GM12873 (cell line): Measurements from ENCODE around the gene ASAH2.

Experiments
- CTCF ChIP-seq: IDR thresholded peaks from 2 replicates; pipeline ENCODE4 v1.5.1; 2012; ENCODE audit warnings: low read depth, mild to moderate bottlenecking, moderate library complexity, low read length, control low read depth; ENCODE audit not compliant: insufficient read depth; ENCODE audit errors: missing control alignments

The ASAH2 gene

GRCh38 chr10:50216418-50216817 is 34.9 kb downstream of the ASAH2 start:
- TF ChIP-seq CTCF, result no peak

- no peak for TF ChIP-seq CTCF
Observed at GRCh38 chr10:50211670-50212069, 39.6 kb downstream of the ASAH2 start.

GRCh38 chr10:50210876-50211275 is 40.4 kb downstream of the ASAH2 start:
- TF ChIP-seq CTCF, result no peak
